Heart right ventricle (tissue), 16 donors: ENCODE measurements around the gene ASIP. TPM values are rescaled to one million over a fixed set of nuclear protein-coding genes. Genes with fewer than 3 reads are reported as not detected.

Experiments used
- ATAC-seq, 8 donors: fragments of 200-7000 bp; cut with Tn5 transposase; one replicate each; pipeline ENCODE4 v1.9.1; 2020; ENCODE audit warnings: mild to moderate bottlenecking in 8 of 8, moderate library complexity in 8 of 8, moderate number of reproducible peaks in 1 of 8
- DNase-seq, 2 donors: peaks; one replicate each; pipeline ENCODE4 v3.0.0-alpha.2; 2020
- H3K27ac ChIP-seq, 10 donors: fragments of 200-600 bp; sonication (generic) in 2 of 10; one replicate each; pipeline versions ENCODE4 v1.5.0 to v1.8.0; 2020 to 2022; ENCODE audit warnings: mild to moderate bottlenecking in 3 of 10
- H3K27me3 ChIP-seq, 7 donors: fragments of 200-600 bp; one replicate each; pipeline ENCODE4 v1.8.0; 2021 to 2022; ENCODE audit warnings: mild to moderate bottlenecking in 2 of 7
- H3K36me3 ChIP-seq, 9 donors: fragments of 200-600 bp; sonication (generic) in 1 of 9; one replicate each; pipeline versions ENCODE4 v1.5.0 to v1.8.0; 2020 to 2022; ENCODE audit warnings: mild to moderate bottlenecking in 2 of 9
- H3K4me1 ChIP-seq, 9 donors: fragments of 200-600 bp; sonication (generic) in 1 of 9; one replicate each; pipeline versions ENCODE4 v1.5.0 to v1.8.0; 2020 to 2022; ENCODE audit warnings: mild to moderate bottlenecking in 4 of 9
- H3K4me3 ChIP-seq, 10 donors: fragments of 200-600 bp; sonication (generic) in 2 of 10; one replicate each; pipeline versions ENCODE4 v1.5.0 to v1.8.0; 2020 to 2022; ENCODE audit warnings: mild to moderate bottlenecking in 7 of 10, moderate library complexity in 2 of 10
- H3K9me3 ChIP-seq, 11 donors: fragments of 200-600 bp in 10 of 11; sonication (generic) in 2 of 11; one replicate each; pipeline versions ENCODE4 v1.5.0 to v1.8.0; 2013 to 2022; ENCODE audit warnings: mild to moderate bottlenecking in 2 of 11, control low read depth in 1 of 11, moderate library complexity in 1 of 11
- CTCF ChIP-seq, 9 donors: fragments of 200-600 bp; sonication (generic) in 2 of 9; IDR thresholded peaks; one replicate each; pipeline versions ENCODE4 v1.5.0 to v1.8.0; 2021 to 2022; ENCODE audit warnings: antibody characterized with exemption in 9 of 9, mild to moderate bottlenecking in 5 of 9, moderate library complexity in 1 of 9
- WGBS, 2 donors: extraction: QIAGEN DNeasy Blood & Tissue Kit; methylation state at CpG; one replicate each; pipeline ENCODE4 v1.1.7; 2013; ENCODE audit warnings: inconsistent platforms in 1 of 2; 5-methylcytosine and 5-hydroxymethylcytosine counted together
- intact Hi-C, 10 donors: fragments of 100-400 bp; cut with DNase I; formaldehyde crosslinking; loops; one replicate each; pipeline versions ENCODE4 v1.11.1 to v1.14.2; 2022
- polyA plus RNA-seq, 2 donors: library from polyadenylated mRNA; stranded (reverse); fragments of 200-250 nt; gene quantifications; one replicate each; pipeline ENCODE4 v1.2.3, GENCODE V29; 2013
- total RNA-seq, 10 donors: library from RNA; stranded (reverse); fragmentation: NEBNext Ultra II Directional in 3 of 10; extraction: Animal tissue kit (Norgen Biotek cat#: 25700) in 3 of 10; gene quantifications; one replicate each; pipeline versions ENCODE4 v1.2.1 to v1.2.4, GENCODE V29; 2021 to 2023
- donor health status: Arrhythmogenic right ventricular cardiomyopathy.
- donor health status: ischemic (EF 13 %, LVEDD 7.1; RV severe dilation, severe dysfunction).
- donor health status: healthy with polysubstance abuse.
- donor health status: DM: no; HTN: yes; CAD: no.
- donor health status: DM: no; HTN: no; CAD: no.
- donor health status: ischemic (EF 25% LVEDD 6.9; RV normal size, moderate dysfunction).
- donor health status: ischemic (EF 25% LVEDD 5.7; RV mildly dilated, moderate dysfunction).
- donor health status: healthy.
- donor health status: DM: yes; HTN: yes; CAD: no.
- donor health status: Ischemic cardiomyopathy.
- donor health status: ischemic (EF 35%, LVEDD 5.7; RV mildly dilated, moderate dysfunction).
- donor health status: nonischemic (EF 11% LVEDD 7.7; RV severe dilation, severe dysfunction).
- donor health status: DM: yes; HTN: yes; CAD: no.
- donor health status: PGD.
- donor health status: ischemic (EF 29% LVEDD 5.4; RV normal size, mild dysfunction).
- donor health status: nonischemic (EF 23%, LVEDD 6.1; RV moderate dilation, normal function).

The ASIP gene
- total and polyA plus RNA-seq, 12 donors: 1.6 to 234 (median 13.1) TPM

GRCh38 chr20:34293589-34293988, 52.4 kb downstream of the ASIP start:
- H3K4me3 ChIP-seq: no peak overlapping the region
- WGBS, 2 donors: 65 to 72% methylated on average over 7 of the region's 7 CpGs
- DNase-seq: no peak
- H3K36me3 ChIP-seq: peaks cover 0 to 70% (median 36%) of the 10 kb centered on the region in 9 donors
- no peaks in the 10 kb centered on the region for H3K27me3 ChIP-seq
- TF ChIP-seq CTCF (IDR thresholded peaks at IDR 0.05): no peak
- intact Hi-C loops: no loop called here
- no peaks in the 10 kb centered on the region for H3K9me3 ChIP-seq
- H3K27ac ChIP-seq: no peak overlapping the region
- H3K4me1 ChIP-seq: peaks cover 0 to 10% (median 0%) of the 10 kb centered on the region in 9 donors
- no peak for ATAC-seq

- Histone ChIP-seq H3K4me1 (peaks cover 0 to 17% (median 0%) of the 10 kb centered on the region in 9 donors), H3K9me3 (no peaks in the 10 kb centered on the region), H3K4me3 (no peak overlapping the region), H3K36me3 (peaks cover 0 to 60% (median 34%) of the 10 kb centered on the region in 9 donors), H3K27ac (no peak overlapping the region), H3K27me3 (no peaks in the 10 kb centered on the region)
- no peak for TF ChIP-seq CTCF (IDR thresholded peaks at IDR 0.05)
- no peak for DNase-seq
- WGBS, 2 donors: 92 to 93% methylated on average over 7 of the region's 7 CpGs
- ATAC-seq: no peak
- intact Hi-C loops: no loop called here
Observed at GRCh38 chr20:34294563-34294962, 53.3 kb downstream of the ASIP start.

- 96 to 97% methylated on average over 23 to 24 of the region's 24 CpGs for WGBS, 2 donors
- intact Hi-C loops: no loop called here
- DNase-seq (no peak), ATAC-seq (peak in 1 of 8 donors; percentile 9)
- H3K27ac ChIP-seq: no peak overlapping the region
- H3K9me3 ChIP-seq: no peaks in the 10 kb centered on the region
- TF ChIP-seq CTCF (IDR thresholded peaks at IDR 0.05): no peak
- H3K4me3 ChIP-seq: no peak overlapping the region
- H3K4me1 ChIP-seq: peaks cover 0 to 24% (median 1%) of the 10 kb centered on the region in 9 donors
- no peaks in the 10 kb centered on the region for H3K27me3 ChIP-seq
- peaks cover 0 to 53% (median 31%) of the 10 kb centered on the region in 9 donors for H3K36me3 ChIP-seq
Observed at GRCh38 chr20:34295284-34295683, 54.1 kb downstream of the ASIP start.

- ATAC-seq (no peak), DNase-seq (no peak)
- Histone ChIP-seq H3K27ac (no peak overlapping the region), H3K4me3 (no peak overlapping the region), H3K9me3 (no peaks in the 10 kb centered on the region), H3K27me3 (no peaks in the 10 kb centered on the region), H3K4me1 (peaks cover 0 to 36% (median 12%) of the 10 kb centered on the region in 9 donors), H3K36me3 (peaks cover 0 to 41% (median 21%) of the 10 kb centered on the region in 9 donors)
- 84 to 91% methylated on average over 3 of the region's 3 CpGs for WGBS, 2 donors
- no peak for TF ChIP-seq CTCF (IDR thresholded peaks at IDR 0.05)
- intact Hi-C loops: no loop called here
Observed at GRCh38 chr20:34296468-34296867, 55.2 kb downstream of the ASIP start.
